Measurements from ENCODE around the gene PARP15. TPM values are rescaled to one million over a fixed set of nuclear protein-coding genes. Genes with fewer than 3 reads are reported as not detected.

The PARP15 gene
- total and polyA plus RNA-seq, 2 experiments from 2014 or later = 0.58 to 0.63 TPM

- H2AFZ ChIP-seq = no peak overlapping the region
- H3K27me3 ChIP-seq = no peaks in the 10 kb centered on the region
- no peak for TF ChIP-seq EZH2phosphoT487 (IDR thresholded peaks at IDR 0.05; ENCODE audit: low read depth, severe bottlenecking, unreplicated experiment)
- TF ChIP-seq CTCF (IDR thresholded peaks at IDR 0.05; ENCODE audit: poor library complexity) = no peak
- TF ChIP-seq EZH2 (IDR thresholded peaks at IDR 0.05; ENCODE audit: borderline replicate concordance) = no peak
- H3K79me2 ChIP-seq = no peaks in the 10 kb centered on the region
- no peaks in the 10 kb centered on the region for H3K4me1 ChIP-seq (ENCODE audit: insufficient read depth)
- H3K4me2 ChIP-seq = no peak overlapping the region
- 77% methylated on average over 6 of the region's 6 CpGs for WGBS (ENCODE audit: low lambda C conversion rate, missing lambda C conversion rate)
- no peaks in the 10 kb centered on the region for H3K36me3 ChIP-seq (replicated peaks; ENCODE audit: insufficient read depth, low read depth)
- H3K4me3 ChIP-seq = no peak overlapping the region
- H3K27ac ChIP-seq = peak overlapping the region; percentile 14
- H3K9me3 ChIP-seq (ENCODE audit: low read depth) = no peaks in the 10 kb centered on the region
- H3K9me2 ChIP-seq (replicated peaks; ENCODE audit: insufficient read depth) = no peaks in the 10 kb centered on the region
- no peaks in the 10 kb centered on the region for H4K20me1 ChIP-seq (ENCODE audit: insufficient read depth, poor library complexity, severe bottlenecking)
- DNase-seq (ENCODE audit: low spot score) = peak; percentile 49
Measured at GRCh38 chr3:122555275-122556071, 22.0 kb upstream of the PARP15 start.

GRCh38 chr3:122557356-122557755, 20.1 kb upstream of the PARP15 start:
- Histone ChIP-seq H3K9me2 (replicated peaks; ENCODE audit: insufficient read depth) (no peaks in the 10 kb centered on the region), H3K27ac (no peak overlapping the region), H3K4me3 (no peak overlapping the region), H3K36me3 (replicated peaks; ENCODE audit: insufficient read depth, low read depth) (no peaks in the 10 kb centered on the region), H3K4me1 (ENCODE audit: insufficient read depth) (no peaks in the 10 kb centered on the region), H4K20me1 (ENCODE audit: insufficient read depth, poor library complexity, severe bottlenecking) (no peaks in the 10 kb centered on the region), H3K4me2 (no peak overlapping the region), H2AFZ (no peak overlapping the region), H3K79me2 (peaks cover 2% of the 10 kb centered on the region), H3K9me3 (ENCODE audit: low read depth) (no peaks in the 10 kb centered on the region), H3K27me3 (no peaks in the 10 kb centered on the region)
- no peak for DNase-seq (ENCODE audit: low spot score)
- 87% methylated on average over 5 of the region's 5 CpGs for WGBS (ENCODE audit: low lambda C conversion rate, missing lambda C conversion rate)
- no peak for TF ChIP-seq EZH2phosphoT487 (IDR thresholded peaks at IDR 0.05; ENCODE audit: low read depth, severe bottlenecking, unreplicated experiment)

DNA sequence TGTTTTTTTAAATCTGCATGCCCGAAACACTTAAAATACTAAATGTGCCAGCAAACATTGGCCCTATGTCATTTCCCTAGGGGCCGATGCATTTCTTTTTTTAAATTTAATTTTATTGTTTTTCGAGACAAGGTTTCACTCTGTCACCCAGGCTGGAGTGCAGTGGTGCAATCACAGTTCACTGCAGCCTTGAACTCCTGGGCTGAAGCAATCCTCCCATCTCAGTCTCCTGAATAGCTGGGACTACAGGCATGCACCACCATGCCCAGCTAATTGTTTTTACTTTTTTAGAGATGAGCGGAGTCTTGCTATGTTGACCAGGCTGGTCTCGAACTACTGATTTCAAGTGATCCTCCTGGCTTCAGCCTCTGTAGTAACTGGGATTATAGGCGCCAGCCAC, 18.8 kb upstream of the PARP15 start:
- Histone ChIP-seq H3K9me2 (replicated peaks; ENCODE audit: insufficient read depth) (no peaks in the 10 kb centered on the region), H3K4me3 (no peak overlapping the region), H3K9me3 (ENCODE audit: low read depth) (no peaks in the 10 kb centered on the region), H3K36me3 (replicated peaks; ENCODE audit: insufficient read depth, low read depth) (no peaks in the 10 kb centered on the region), H4K20me1 (ENCODE audit: insufficient read depth, poor library complexity, severe bottlenecking) (no peaks in the 10 kb centered on the region), H3K4me1 (ENCODE audit: insufficient read depth) (peaks cover 11% of the 10 kb centered on the region), H3K27me3 (no peaks in the 10 kb centered on the region), H2AFZ (no peak overlapping the region), H3K27ac (no peak overlapping the region), H3K4me2 (no peak overlapping the region), H3K79me2 (peaks cover 13% of the 10 kb centered on the region)
- no peak for TF ChIP-seq CTCF (IDR thresholded peaks at IDR 0.05; ENCODE audit: poor library complexity)
- WGBS (ENCODE audit: low lambda C conversion rate, missing lambda C conversion rate) = 96% methylated on average over 6 of the region's 6 CpGs
- DNase-seq (ENCODE audit: low spot score) = no peak

DNA sequence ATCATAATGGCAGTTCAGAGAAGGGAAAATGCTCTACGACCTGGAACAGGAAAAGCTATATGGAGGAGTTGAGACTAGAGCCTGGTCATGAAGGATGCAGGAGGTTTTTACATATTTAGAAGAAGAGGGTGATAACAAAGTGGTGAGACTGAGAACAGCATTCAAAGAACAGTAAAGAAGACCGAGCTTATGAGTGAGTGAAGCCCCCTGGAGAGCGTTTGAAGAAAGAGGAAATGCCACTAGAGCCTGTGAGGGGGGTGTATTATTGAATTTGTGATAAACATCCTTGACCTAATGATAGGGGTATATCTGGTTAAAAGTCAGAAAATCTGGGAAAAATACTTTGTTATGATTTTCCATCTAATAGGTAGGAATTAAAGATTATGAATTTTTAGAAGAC, 17.5 kb upstream of the PARP15 start:
- no peak for TF ChIP-seq EZH2 (IDR thresholded peaks at IDR 0.05; ENCODE audit: borderline replicate concordance)
- TF ChIP-seq CTCF (IDR thresholded peaks at IDR 0.05; ENCODE audit: poor library complexity) = no peak
- no peak for TF ChIP-seq EZH2phosphoT487 (IDR thresholded peaks at IDR 0.05; ENCODE audit: low read depth, severe bottlenecking, unreplicated experiment)
- DNase-seq (ENCODE audit: low spot score) = no peak
- WGBS (ENCODE audit: low lambda C conversion rate, missing lambda C conversion rate) = 79% methylated on average over 3 of the region's 3 CpGs

More for the DNA sequence above, 17.5 kb upstream of the PARP15 start:
- H3K79me2 ChIP-seq = peaks cover 15% of the 10 kb centered on the region
- peaks cover 14% of the 10 kb centered on the region for H3K4me1 ChIP-seq (ENCODE audit: insufficient read depth)
- H3K27me3 ChIP-seq = no peaks in the 10 kb centered on the region
- H3K9me2 ChIP-seq (replicated peaks; ENCODE audit: insufficient read depth) = no peaks in the 10 kb centered on the region
- no peak overlapping the region for H3K27ac ChIP-seq
- H3K9me3 ChIP-seq (ENCODE audit: low read depth) = no peaks in the 10 kb centered on the region
- H3K4me3 ChIP-seq = no peak overlapping the region
- H2AFZ ChIP-seq = no peak overlapping the region
- no peaks in the 10 kb centered on the region for H4K20me1 ChIP-seq (ENCODE audit: insufficient read depth, poor library complexity, severe bottlenecking)
- no peak overlapping the region for H3K4me2 ChIP-seq
- no peaks in the 10 kb centered on the region for H3K36me3 ChIP-seq (replicated peaks; ENCODE audit: insufficient read depth, low read depth)
